HG03571 (cell line): ENCODE results near the gene KCNJ3.

Experiments used
- ATAC-seq: cut with Tn5 transposase; IDR thresholded peaks from one replicate; pipeline ENCODE4 v1.9.1; 2021; ENCODE audit not compliant: unreplicated experiment

Gene KCNJ3

GRCh38 chr2:154706660-154707059 is 8.2 kb downstream of the KCNJ3 start:
- ATAC-seq: no peak

- no peak for ATAC-seq
These were observed 9.6 kb downstream of the KCNJ3 start for GRCh38 chr2:154707994-154708575.

GRCh38 chr2:154709215-154709614 is 10.7 kb downstream of the KCNJ3 start:
- ATAC-seq: no peak

DNA sequence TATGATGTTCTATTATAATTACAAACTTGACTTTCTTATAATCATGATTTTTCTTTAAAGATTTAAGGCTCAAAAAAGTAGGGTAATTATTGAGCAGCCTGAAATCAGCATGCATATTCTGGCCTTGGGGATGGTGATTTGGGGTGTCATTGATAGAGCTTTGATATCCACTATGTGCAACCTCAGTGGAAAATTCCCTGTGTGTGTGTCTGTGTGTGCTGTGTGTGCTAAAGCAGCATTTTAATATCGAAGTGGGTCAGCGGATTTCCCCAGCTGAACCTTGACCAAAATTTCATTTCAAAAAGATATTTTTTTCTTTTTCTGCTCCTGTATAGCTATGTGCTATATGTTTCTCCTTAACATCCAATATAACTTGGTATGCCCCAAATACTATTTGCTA is 11.6 kb downstream of the KCNJ3 start:
- ATAC-seq: no peak

DNA sequence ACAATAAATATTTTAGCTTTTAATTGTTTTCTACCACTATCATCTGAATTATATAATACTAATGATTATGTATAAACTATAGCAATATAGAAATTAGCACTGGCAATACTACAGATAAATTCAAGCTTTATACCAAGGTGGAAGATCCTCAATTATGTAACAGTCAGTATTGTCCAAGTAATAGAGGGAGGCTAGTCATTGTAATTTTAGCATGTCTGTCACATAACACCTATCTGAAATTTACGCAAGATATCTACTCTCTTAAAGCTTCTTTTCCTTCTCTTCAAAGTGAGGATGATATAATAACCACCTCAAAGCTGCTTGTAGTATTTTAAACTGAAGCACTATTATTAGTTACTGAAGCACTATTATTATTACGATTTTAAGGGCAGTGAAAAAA is 12.2 kb downstream of the KCNJ3 start:
- no peak for ATAC-seq

DNA sequence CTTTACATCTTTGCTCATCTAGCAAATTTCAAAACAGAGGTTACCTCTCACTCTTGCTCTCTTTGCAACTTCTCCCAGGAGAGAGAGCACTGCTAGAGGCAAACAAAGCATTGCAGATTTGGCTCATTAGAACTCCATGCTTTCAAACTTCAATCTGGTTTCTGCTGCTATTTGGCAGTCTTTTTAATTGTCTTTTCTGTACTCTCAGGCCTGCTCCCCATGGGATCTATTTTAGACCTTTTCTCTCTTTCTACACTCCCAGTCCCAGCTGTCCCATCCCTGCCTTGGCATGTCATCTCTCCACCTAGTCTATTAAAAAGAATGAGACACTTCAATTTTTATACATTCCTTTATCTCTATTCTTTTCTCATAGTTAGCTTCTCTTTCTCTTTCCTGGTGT is 15.2 kb downstream of the KCNJ3 start:
- ATAC-seq: no peak

- ATAC-seq: no peak
These were observed 22.2 kb downstream of the KCNJ3 start for GRCh38 chr2:154720651-154721050.

- no peak for ATAC-seq
These were observed 25.8 kb downstream of the KCNJ3 start for GRCh38 chr2:154724194-154724797.

GRCh38 chr2:154740361-154740760 is 41.9 kb downstream of the KCNJ3 start:
- ATAC-seq: no peak

DNA sequence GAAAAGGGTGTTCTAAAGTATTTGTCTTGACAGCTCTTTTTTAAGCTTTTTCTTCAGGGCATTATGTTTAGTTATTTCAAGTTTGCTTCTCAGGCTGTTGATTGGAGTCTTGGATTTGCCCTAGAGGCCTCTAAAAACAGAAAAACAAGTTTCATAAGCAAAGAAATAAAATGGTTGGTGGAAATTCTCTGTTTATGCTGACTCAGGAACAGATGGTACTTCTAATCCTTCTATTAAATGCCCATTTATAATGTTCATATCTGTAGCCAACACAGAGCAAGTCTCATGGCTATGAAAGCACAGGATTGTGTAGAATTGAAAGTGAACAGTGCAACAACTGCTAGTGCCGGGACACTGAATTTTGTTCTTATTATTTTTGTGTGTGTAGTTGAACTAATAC is 60.4 kb downstream of the KCNJ3 start:
- ATAC-seq: no peak

DNA sequence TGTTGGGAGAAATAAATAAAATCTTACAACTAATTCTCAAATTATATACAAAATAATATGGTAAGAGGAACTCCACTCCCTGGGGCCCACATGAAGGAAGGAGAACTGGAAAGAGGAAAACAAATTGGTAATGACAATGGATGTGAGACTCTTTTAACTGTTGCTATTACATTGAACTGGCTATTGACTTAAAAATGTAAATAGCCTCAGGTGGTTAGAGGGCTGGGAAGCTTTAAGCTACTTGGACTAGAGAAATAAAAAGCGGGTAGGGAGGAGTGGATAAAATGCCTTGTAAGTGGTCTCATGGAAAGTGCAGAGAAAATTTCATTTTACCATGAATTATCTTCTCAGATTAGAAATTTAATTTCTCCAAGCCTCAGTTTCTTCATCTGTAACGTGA is 64.1 kb downstream of the KCNJ3 start:
- no peak for ATAC-seq

DNA sequence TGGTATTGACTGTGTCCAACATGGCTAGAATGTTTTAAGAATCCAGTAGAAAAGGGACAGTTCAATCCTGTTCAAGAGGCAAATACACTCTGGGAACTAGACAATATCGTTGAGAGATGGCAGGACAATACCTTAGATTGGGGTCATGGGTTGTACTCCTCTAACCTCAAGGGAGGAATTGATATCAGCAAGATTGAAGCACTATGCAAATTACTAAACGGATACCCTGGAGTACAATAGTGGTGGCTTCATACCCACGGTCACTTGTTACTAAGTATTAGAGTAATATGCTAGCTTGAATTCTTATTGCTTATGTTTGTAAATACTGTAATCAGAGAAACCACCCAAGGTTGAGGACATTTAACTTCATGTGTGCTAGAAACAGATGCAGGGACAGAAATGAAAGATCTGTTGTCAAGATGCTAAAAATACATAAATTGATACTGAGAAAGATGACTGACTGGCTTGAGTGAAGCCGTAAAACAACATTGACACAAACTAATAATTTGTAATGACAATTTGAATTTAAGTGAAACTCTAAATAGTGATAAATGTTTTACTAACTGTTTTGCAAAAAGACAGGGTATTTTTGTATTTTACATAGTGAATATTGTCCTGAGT is 73.3 kb downstream of the KCNJ3 start:
- ATAC-seq: no peak

DNA sequence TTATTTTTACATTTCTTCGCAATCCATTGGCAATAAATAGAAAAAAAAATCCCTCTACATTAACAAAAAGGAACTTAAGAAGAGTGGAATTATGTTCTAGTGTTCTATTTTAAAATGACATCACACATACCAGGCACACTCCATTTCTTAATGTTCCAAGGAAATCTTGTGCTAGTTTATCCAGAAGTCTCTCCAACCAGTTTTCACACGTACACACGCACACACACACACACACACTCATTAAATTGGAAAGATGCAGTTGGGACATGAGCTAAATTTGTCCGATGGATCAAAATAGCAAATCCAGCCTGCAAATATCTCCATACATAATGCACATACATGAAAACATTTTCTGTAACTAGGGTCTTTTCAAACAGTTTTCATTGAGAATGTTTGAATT is 78.3 kb downstream of the KCNJ3 start:
- no peak for ATAC-seq

DNA sequence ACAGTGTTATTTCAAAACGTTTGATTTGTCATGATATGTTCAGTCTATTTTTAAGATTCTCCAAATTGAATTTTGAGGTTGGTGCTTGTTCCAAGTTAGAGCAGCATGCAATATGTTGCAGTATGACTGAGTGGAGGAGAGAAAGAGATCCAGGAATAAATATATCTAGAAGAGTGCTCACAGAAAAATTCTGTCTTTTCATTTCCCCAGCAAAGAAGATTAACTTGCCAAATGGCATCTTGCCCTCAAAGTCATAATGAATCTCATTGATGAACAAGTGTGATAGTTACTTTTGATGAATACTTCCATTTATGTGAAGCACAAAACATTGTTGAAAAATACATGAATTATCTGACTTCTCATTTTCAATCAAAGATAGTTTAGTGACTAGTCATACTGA is 95.9 kb downstream of the KCNJ3 start:
- no peak for ATAC-seq

DNA sequence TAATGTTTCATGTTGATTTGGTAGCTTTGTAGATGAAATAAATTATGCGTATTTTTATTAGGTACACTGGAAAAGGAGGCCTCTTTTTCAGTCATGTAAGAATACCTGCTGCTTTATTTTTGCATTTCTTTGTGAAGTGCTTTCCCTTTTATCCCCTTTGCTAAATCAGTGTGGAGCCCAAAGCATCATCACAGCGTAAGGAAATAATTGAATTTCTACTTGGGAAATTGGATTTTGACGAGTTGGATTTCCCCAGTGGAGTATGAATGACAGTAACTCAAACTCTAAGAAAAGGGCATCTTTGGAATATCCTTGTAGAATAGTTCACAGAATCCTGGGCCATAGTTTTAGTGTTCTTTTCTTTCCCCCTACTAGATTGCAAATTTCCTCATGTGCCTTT is 97.2 kb downstream of the KCNJ3 start:
- ATAC-seq: no peak

GRCh38 chr2:154804451-154804850 is 106.0 kb downstream of the KCNJ3 start:
- no peak for ATAC-seq

- ATAC-seq: no peak
These were observed 115.1 kb downstream of the KCNJ3 start for GRCh38 chr2:154813636-154814035.

GRCh38 chr2:154814856-154815255 is 116.4 kb downstream of the KCNJ3 start:
- ATAC-seq: no peak

DNA sequence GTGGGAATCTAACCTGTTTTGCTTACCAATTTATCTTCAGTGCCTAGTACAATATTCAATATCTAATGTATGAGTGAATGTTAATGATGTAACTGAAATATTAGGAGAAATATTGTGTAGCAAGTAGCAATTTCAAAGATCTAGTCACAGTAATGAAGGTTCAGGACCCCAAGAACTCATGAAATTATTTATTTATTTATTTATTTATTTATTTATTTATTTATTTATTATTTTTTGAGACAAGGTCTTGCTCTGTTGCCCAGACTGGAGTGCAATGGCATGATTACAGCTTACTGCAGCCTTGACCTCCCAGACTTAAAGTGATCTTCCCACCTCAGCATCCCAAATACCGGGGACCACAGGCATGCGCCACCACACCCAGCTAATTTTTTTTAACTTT is 126.9 kb downstream of the KCNJ3 start:
- ATAC-seq: no peak

GRCh38 chr2:154826827-154827226 is 128.3 kb downstream of the KCNJ3 start:
- no peak for ATAC-seq

DNA sequence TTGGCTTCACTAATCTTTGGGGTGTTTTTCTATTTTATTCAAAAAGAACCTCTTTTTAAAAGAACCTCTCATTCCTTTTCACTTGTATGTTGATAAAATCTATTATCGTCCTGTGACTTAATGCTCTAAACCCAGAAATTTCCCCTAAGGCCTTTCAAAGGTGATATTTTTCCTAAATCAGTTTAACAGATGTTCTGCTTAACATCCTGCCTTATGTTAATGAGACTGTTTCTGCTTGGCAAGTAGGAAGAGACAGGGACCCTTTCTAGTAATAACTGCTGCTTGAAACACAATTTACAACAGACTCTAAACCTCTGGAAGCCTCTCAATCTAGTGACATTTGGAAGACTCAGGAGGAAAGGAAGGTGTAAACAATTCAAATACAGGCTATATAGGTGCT is 128.8 kb downstream of the KCNJ3 start:
- ATAC-seq: no peak

DNA sequence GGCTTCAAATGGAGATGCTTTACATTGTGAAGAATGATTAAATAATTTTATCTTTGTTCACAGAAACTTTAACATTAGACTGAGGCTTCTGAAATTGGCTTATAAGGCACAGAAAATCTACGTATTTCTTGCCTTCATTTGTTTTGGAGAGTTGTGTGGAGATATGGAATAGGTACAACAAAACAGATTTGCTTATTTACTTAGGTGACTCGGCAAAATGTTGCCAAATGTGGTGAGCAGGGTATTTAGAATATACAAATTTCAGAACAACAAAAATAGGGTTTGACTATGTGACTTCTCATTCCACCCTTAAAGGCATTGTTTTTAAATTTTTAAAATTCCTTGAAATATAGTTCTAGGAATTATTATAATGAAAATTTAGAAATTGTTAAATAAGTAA is 134.2 kb downstream of the KCNJ3 start:
- ATAC-seq: no peak

- ATAC-seq: no peak
These were observed 138.1 kb downstream of the KCNJ3 start for GRCh38 chr2:154836632-154837031.
